ENCODE results near the gene SDF4. TPM values are rescaled to one million over a fixed set of nuclear protein-coding genes. Genes with fewer than 3 reads are reported as not detected.

Gene SDF4
- total and polyA plus RNA-seq, 8 donors, result 68.3 to 99.4 (median 74.8) TPM

GRCh38 chr1:1267488-1268283 lies 35.9 kb upstream of the SDF4 start:
- no peak overlapping the region for H3K27ac ChIP-seq
- no peaks in the 10 kb centered on the region for H3K9me3 ChIP-seq
- peaks cover 0 to 21% (median 5%) of the 10 kb centered on the region in 3 donors for H3K36me3 ChIP-seq
- H3K27me3 ChIP-seq, result no peaks in the 10 kb centered on the region
- FAIRE-seq, result no peak
- WGBS, 2 donors, result 94 to 95% methylated on average over 39 of the region's 39 CpGs
- intact Hi-C loops (cut with DNase I), result no loop called here
- no peak for ATAC-seq
- peaks cover 10 to 18% (median 14%) of the 10 kb centered on the region in 3 donors for H3K4me1 ChIP-seq
- no peak overlapping the region for H3K4me3 ChIP-seq
- TF ChIP-seq CTCF (IDR thresholded peaks at IDR 0.05), result no peak
- DNase-seq, result no peak

GRCh38 chr1:1264868-1265272 lies 33.1 kb upstream of the SDF4 start:
- no peak for FAIRE-seq
- Histone ChIP-seq H3K36me3 (peaks cover 0 to 30% (median 13%) of the 10 kb centered on the region in 3 donors), H3K27me3 (no peaks in the 10 kb centered on the region), H3K4me1 (no peaks in the 10 kb centered on the region), H3K27ac (no peak overlapping the region), H3K4me3 (no peak overlapping the region), H3K9me3 (no peaks in the 10 kb centered on the region)
- intact Hi-C loops (cut with DNase I), result no loop called here
- TF ChIP-seq CTCF (IDR thresholded peaks at IDR 0.05), result no peak
- 85 to 89% methylated on average over 10 of the region's 10 CpGs for WGBS, 2 donors
- no peak for DNase-seq
- no peak for ATAC-seq

- Histone ChIP-seq H3K4me1 (no peaks in the 10 kb centered on the region), H3K4me3 (no peak overlapping the region), H3K27ac (no peak overlapping the region), H3K9me3 (no peaks in the 10 kb centered on the region), H3K27me3 (no peaks in the 10 kb centered on the region), H3K36me3 (peaks cover 0 to 30% (median 13%) of the 10 kb centered on the region in 3 donors)
- ATAC-seq (no peak), DNase-seq (no peak), FAIRE-seq (no peak)
- TF ChIP-seq CTCF (IDR thresholded peaks at IDR 0.05), result no peak
- intact Hi-C loops (cut with DNase I), result no loop called here
- 86 to 92% methylated on average over 9 of the region's 9 CpGs for WGBS, 2 donors
These were observed 32.2 kb upstream of the SDF4 start for GRCh38 chr1:1264026-1264425.

- H3K27ac ChIP-seq, result no peak overlapping the region
- H3K27me3 ChIP-seq, result no peaks in the 10 kb centered on the region
- H3K4me1 ChIP-seq, result no peaks in the 10 kb centered on the region
- FAIRE-seq, result no peak
- no peaks in the 10 kb centered on the region for H3K9me3 ChIP-seq
- H3K36me3 ChIP-seq, result peaks cover 0 to 30% (median 13%) of the 10 kb centered on the region in 3 donors
- no peak for DNase-seq
- H3K4me3 ChIP-seq, result no peak overlapping the region
- no peak for ATAC-seq
- TF ChIP-seq CTCF (IDR thresholded peaks at IDR 0.05), result no peak
- intact Hi-C loops (cut with DNase I), result no loop called here
- WGBS, 2 donors, result 89 to 93% methylated on average over 8 of the region's 8 CpGs
These were observed 31.0 kb upstream of the SDF4 start for GRCh38 chr1:1262758-1263157.

- FAIRE-seq (no peak), DNase-seq (no peak), ATAC-seq (no peak)
- Histone ChIP-seq H3K27me3 (no peaks in the 10 kb centered on the region), H3K4me3 (no peak overlapping the region), H3K9me3 (no peaks in the 10 kb centered on the region), H3K4me1 (no peaks in the 10 kb centered on the region), H3K27ac (no peak overlapping the region), H3K36me3 (peaks cover 0 to 25% (median 13%) of the 10 kb centered on the region in 3 donors)
- 95 to 96% methylated on average over 16 to 17 of the region's 17 CpGs for WGBS, 2 donors
- TF ChIP-seq CTCF (IDR thresholded peaks at IDR 0.05), result no peak
- intact Hi-C loops (cut with DNase I), result no loop called here
These were observed 30.3 kb upstream of the SDF4 start for GRCh38 chr1:1262071-1262470.

All from pancreas (tissue), 10 donors.